Right cardiac atrium (tissue), 5 donors: ENCODE data around the gene PAPOLG. TPM values are rescaled to one million over a fixed set of nuclear protein-coding genes. Genes with fewer than 3 reads are reported as not detected.

Experiments used
- ATAC-seq, 2 donors: fragments of 200-7000 bp; cut with Tn5 transposase; one replicate each; pipeline versions ENCODE4 v1.8.0 to v1.9.1; 2020; ENCODE audit warnings: moderate library complexity in 2 of 2, mild to moderate bottlenecking in 1 of 2
- DNase-seq, 3 donors: peaks; one replicate each; pipeline ENCODE4 v3.0.0-alpha.2; 2020
- H3K27ac ChIP-seq: one replicate; pipeline ENCODE4 v1.5.1; 2013; ENCODE audit warnings: mild to moderate bottlenecking, low read length, control low read depth, moderate library complexity
- H3K27me3 ChIP-seq: one replicate; pipeline ENCODE4 v1.6.1; 2013; ENCODE audit not compliant: control insufficient read depth, insufficient read depth
- H3K4me1 ChIP-seq: one replicate; pipeline ENCODE4 v1.6.1; 2013; ENCODE audit warnings: low read length; ENCODE audit not compliant: control insufficient read depth, insufficient read depth
- H3K4me3 ChIP-seq: one replicate; pipeline ENCODE4 v1.5.1; 2013; ENCODE audit warnings: low read length, control low read depth
- H3K9me3 ChIP-seq: one replicate; pipeline ENCODE4 v1.6.1; 2013; ENCODE audit warnings: low read length; ENCODE audit not compliant: control insufficient read depth
- WGBS: extraction: QIAGEN DNeasy Blood & Tissue Kit; methylation state at CpG from one replicate; pipeline ENCODE4 v1.1.7; 2013; 5-methylcytosine and 5-hydroxymethylcytosine counted together
- intact Hi-C, 4 donors: fragments of 100-400 bp; cut with DNase I; formaldehyde crosslinking; loops; one replicate each; pipeline versions ENCODE4 v1.11.0 to v1.14.0; 2022 to 2023
- polyA plus RNA-seq: library from polyadenylated mRNA; stranded (reverse); fragments of 200-250 nt; gene quantifications from one replicate; pipeline ENCODE4 v1.2.3, GENCODE V29; 2013
- total RNA-seq, 4 donors: library from RNA; stranded (reverse); fragmentation: NEBNext Ultra II Directional; extraction: Animal tissue kit (Norgen Biotek cat#: 25700); gene quantifications; one replicate each; pipeline ENCODE4 v1.2.1, GENCODE V29; 2021
- donor health status: healthy with polysubstance abuse.
- donor health status: DM: no; HTN: yes; CAD: no.
- donor health status: DM: no; HTN: no; CAD: no.
- donor health status: DM: no; HTN: yes; CAD: no; lungs with severe emphysema.
- donor health status: DM: yes; HTN: yes; CAD: no.

PAPOLG gene
- total and polyA plus RNA-seq, 5 donors = 4.5 to 9.6 (median 9.0) TPM

DNA sequence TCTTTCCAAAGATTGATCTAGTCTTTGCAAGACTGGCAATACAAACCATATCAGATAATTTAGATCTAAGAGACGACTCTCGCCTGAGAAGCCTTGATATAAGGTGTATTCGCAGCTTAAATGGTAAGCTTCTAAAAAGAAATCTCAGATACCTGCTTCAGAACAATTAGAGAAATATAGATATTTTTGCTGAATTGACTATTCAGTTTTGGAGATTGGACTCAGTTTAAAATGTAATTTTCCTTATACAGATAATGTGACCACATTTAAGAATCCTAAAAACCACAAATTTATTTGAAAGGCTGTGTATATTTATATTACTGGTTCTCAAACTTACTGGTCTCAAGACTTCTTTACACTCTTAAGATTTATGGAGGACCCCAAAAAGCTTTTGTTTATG, 15.4 kb downstream of the PAPOLG start:
- no peak overlapping the region for H3K27ac ChIP-seq
- ATAC-seq = no peak

GRCh38 chr2:60775048-60775639, 19.1 kb downstream of the PAPOLG start:
- 87% methylated on average over 2 of the region's 2 CpGs for WGBS
- intact Hi-C loops = no loop called here
- ATAC-seq = no peak

More for the DNA sequence above, 15.4 kb downstream of the PAPOLG start:
- intact Hi-C loops = no loop called here
- 97% methylated on average over 3 of the region's 3 CpGs for WGBS
- H3K4me1 ChIP-seq = no peaks in the 10 kb centered on the region
- H3K9me3 ChIP-seq = no peaks in the 10 kb centered on the region
- DNase-seq = no peak
- no peak overlapping the region for H3K4me3 ChIP-seq
- H3K27me3 ChIP-seq = no peaks in the 10 kb centered on the region

DNA sequence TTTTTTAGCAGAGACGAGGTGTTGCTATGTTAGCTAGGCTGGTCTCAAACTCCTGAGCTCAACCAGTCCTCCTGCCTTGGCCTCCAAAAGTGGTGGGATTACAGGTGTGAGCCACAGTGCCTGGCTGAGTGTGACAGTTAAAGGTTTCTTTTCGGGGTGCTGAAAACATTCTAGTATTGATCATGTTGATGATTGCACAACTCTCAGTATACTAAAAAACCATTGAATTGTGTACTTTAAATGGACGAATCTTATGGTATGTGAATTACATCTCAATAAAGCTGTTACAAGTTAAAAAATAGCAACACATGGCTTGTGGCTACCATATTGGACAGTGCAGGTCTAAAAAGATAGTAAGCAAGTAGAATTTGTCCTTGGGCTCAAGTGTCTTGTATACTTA, 22.3 kb downstream of the PAPOLG start:
- no peaks in the 10 kb centered on the region for H3K27me3 ChIP-seq
- no peak for DNase-seq
- ATAC-seq = no peak
- no peaks in the 10 kb centered on the region for H3K4me1 ChIP-seq
- H3K27ac ChIP-seq = no peak overlapping the region
- intact Hi-C loops = no loop called here
- H3K9me3 ChIP-seq = no peaks in the 10 kb centered on the region
- no peak overlapping the region for H3K4me3 ChIP-seq
- WGBS = 98% methylated on average over 3 of the region's 3 CpGs

More at GRCh38 chr2:60775048-60775639, 19.1 kb downstream of the PAPOLG start:
- Histone ChIP-seq H3K4me3 (no peak overlapping the region), H3K9me3 (no peaks in the 10 kb centered on the region), H3K27ac (no peak overlapping the region), H3K27me3 (no peaks in the 10 kb centered on the region), H3K4me1 (no peaks in the 10 kb centered on the region)
- DNase-seq = no peak

DNA sequence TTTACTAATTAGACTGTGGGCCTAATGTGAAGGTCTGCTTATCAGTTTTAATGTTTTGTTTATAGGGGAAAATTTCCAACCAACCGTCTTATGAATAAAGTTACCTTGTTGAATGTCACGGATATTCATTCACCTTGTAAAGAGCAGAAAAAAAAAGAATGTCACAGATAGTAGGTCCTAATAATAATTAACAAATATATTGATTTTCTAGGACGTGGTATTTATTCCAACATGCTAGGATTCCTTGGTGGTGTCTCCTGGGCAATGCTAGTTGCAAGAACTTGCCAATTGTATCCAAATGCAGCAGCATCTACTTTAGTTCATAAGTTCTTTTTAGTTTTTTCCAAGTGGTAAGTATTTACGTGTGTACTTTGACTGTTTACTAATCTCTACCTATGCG, 23.4 kb downstream of the PAPOLG start:
- ATAC-seq (no peak), DNase-seq (no peak)
- 95% methylated on average over 5 of the region's 5 CpGs for WGBS
- Histone ChIP-seq H3K4me3 (no peak overlapping the region), H3K9me3 (no peaks in the 10 kb centered on the region), H3K27me3 (no peaks in the 10 kb centered on the region), H3K27ac (no peak overlapping the region), H3K4me1 (no peaks in the 10 kb centered on the region)
- intact Hi-C loops = no loop called here

GRCh38 chr2:60780721-60781120, 24.7 kb downstream of the PAPOLG start:
- WGBS = 87% methylated on average over 3 of the region's 3 CpGs
- Histone ChIP-seq H3K27me3 (no peaks in the 10 kb centered on the region), H3K9me3 (no peaks in the 10 kb centered on the region), H3K4me1 (no peaks in the 10 kb centered on the region), H3K4me3 (no peak overlapping the region), H3K27ac (no peak overlapping the region)
- intact Hi-C loops = no loop called here
- ATAC-seq (no peak), DNase-seq (no peak)

DNA sequence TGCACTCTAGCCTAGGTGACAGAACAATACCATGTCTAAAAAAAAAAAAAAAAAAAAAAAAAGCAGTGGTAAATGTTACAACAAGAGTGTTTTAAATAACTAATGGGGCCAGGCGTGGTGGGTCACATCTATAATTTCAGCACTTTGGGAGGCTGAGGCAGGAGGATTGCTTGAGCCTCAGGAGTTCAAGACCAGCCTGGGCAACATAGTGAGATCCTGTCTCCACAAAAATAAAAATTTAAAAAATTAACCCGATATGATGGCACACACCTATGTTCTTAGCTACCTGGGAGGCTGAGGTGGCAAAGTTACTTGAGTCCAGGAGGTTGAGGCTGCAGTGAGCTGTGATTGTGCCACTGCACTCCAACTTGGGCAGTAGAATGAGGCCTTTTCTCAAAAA, 37.1 kb downstream of the PAPOLG start:
- no peaks in the 10 kb centered on the region for H3K9me3 ChIP-seq
- intact Hi-C loops = loop anchor here in 2 of 4 donors (10.0 kb wide), 2 partner anchors 132 to 202 kb away; no protein-coding TSS in a partner anchor
- DNase-seq (no peak), ATAC-seq (no peak)
- WGBS = 97% methylated on average over 2 of the region's 2 CpGs
- H3K27ac ChIP-seq = no peak overlapping the region
- no peaks in the 10 kb centered on the region for H3K4me1 ChIP-seq
- H3K4me3 ChIP-seq = no peak overlapping the region
- no peaks in the 10 kb centered on the region for H3K27me3 ChIP-seq

GRCh38 chr2:60794271-60794863, 38.3 kb downstream of the PAPOLG start:
- WGBS = 74% methylated on average over 5 of the region's 5 CpGs
- Histone ChIP-seq H3K27me3 (no peaks in the 10 kb centered on the region), H3K4me1 (no peaks in the 10 kb centered on the region), H3K4me3 (no peak overlapping the region), H3K27ac (no peak overlapping the region), H3K9me3 (no peaks in the 10 kb centered on the region)
- DNase-seq (no peak), ATAC-seq (no peak)
- intact Hi-C loops = loop anchor here in 2 of 4 donors (10.0 kb wide), 2 partner anchors 130 to 200 kb away; no protein-coding TSS in a partner anchor

- intact Hi-C loops = loop anchor here in 2 of 4 donors (10.0 kb wide), 2 partner anchors 128 to 198 kb away; no protein-coding TSS in a partner anchor
- ATAC-seq = peak in 1 of 2 donors; percentile 50
- Histone ChIP-seq H3K27me3 (no peaks in the 10 kb centered on the region), H3K4me1 (no peaks in the 10 kb centered on the region), H3K27ac (no peak overlapping the region), H3K9me3 (no peaks in the 10 kb centered on the region), H3K4me3 (no peak overlapping the region)
- 72% methylated on average over 6 of the region's 6 CpGs for WGBS
- no peak for DNase-seq
Observed at GRCh38 chr2:60796573-60797509, 40.8 kb downstream of the PAPOLG start.

DNA sequence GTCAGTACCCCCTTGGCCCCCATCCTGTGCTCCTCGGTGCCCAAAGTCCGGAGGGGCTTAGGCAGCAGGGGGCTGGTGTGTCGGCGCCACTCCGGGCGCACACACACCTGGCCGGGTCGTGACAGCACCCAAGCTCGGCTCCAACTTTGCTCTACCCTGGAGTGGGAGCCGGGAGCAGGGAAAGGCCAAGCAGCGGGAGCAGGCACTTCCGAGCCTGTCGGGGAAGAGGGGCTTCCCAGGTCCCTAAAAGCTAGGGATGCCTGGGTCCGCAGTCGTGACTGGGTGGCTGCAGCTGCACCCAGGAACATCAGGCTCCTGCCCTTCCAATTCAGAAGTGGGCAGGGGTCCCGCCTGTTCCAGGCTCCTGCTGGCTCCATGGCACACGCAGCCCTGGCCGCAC, 48.4 kb downstream of the PAPOLG start:
- WGBS = 94% methylated on average over 18 of the region's 18 CpGs
- no peak for DNase-seq
- peak in 1 of 2 donors; percentile 33 for ATAC-seq

DNA sequence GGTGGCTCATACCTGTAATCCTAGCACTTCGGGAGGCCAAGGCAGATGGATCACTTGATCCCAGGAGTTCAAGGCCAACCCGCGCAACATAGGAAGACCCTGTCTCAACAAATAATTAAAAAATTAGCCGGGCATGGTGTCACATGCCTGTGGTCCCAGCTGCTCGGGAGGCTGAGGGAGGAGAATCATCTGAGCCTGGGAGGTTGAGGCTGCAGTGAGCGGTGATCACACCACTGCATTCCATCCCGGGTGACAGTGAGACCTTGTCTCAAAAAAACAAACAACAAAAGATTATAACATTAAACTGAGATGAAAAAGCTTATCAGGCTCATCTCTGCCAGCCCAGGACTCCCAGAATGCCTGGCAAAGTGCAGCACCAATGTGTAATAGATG, 50.5 kb downstream of the PAPOLG start:
- ATAC-seq (no peak), DNase-seq (no peak)
- Histone ChIP-seq H3K27ac (no peak overlapping the region), H3K27me3 (no peaks in the 10 kb centered on the region), H3K9me3 (no peaks in the 10 kb centered on the region), H3K4me1 (peaks cover 2% of the 10 kb centered on the region), H3K4me3 (no peak overlapping the region)
- intact Hi-C loops = loop anchor here in 1 of 4 donors (10.0 kb wide), 1 partner anchor 188 kb away; no protein-coding TSS in a partner anchor
- 92% methylated on average over 7 of the region's 7 CpGs for WGBS

More for the DNA sequence above, 48.4 kb downstream of the PAPOLG start:
- intact Hi-C loops = loop anchor here in 1 of 4 donors (10.0 kb wide), 1 partner anchor 190 kb away; no protein-coding TSS in a partner anchor
- Histone ChIP-seq H3K27ac (no peak overlapping the region), H3K27me3 (no peaks in the 10 kb centered on the region), H3K4me1 (peaks cover 2% of the 10 kb centered on the region), H3K9me3 (no peaks in the 10 kb centered on the region), H3K4me3 (no peak overlapping the region)
